ENCODE data around the gene UNC45A. TPM values are rescaled to one million over a fixed set of nuclear protein-coding genes. Genes with fewer than 3 reads are reported as not detected.
"Not testable (repeated sequence)": the region's sequence is repeated elsewhere in the genome, so short reads cannot be mapped to it uniquely, and the experiment has no call there.

The UNC45A gene
- polyA plus RNA-seq, 3 donors, result 71.9 to 76.7 (median 73.3) TPM

- DNase-seq, result no peak
Measured at GRCh38 chr15:90915216-90915807, 19.8 kb upstream of the UNC45A start.

- no peak for DNase-seq
Measured at GRCh38 chr15:90915808-90916440, 19.2 kb upstream of the UNC45A start.

- no peak for DNase-seq
Measured at GRCh38 chr15:90916461-90916860, 18.6 kb upstream of the UNC45A start.

GRCh38 chr15:90917569-90917968, 17.5 kb upstream of the UNC45A start:
- no peak for DNase-seq

GRCh38 chr15:90918034-90918788, 16.9 kb upstream of the UNC45A start:
- DNase-seq, result no peak

GRCh38 chr15:90918835-90919234, 16.2 kb upstream of the UNC45A start:
- no peak for DNase-seq

GRCh38 chr15:90921887-90922286, 13.2 kb upstream of the UNC45A start:
- DNase-seq, result no peak

GRCh38 chr15:90922712-90923322, 12.3 kb upstream of the UNC45A start:
- DNase-seq, result not testable (repeated sequence)

- DNase-seq, result no peak
Measured at GRCh38 chr15:90924375-90924774, 10.7 kb upstream of the UNC45A start.

GRCh38 chr15:90926766-90927165, 8.3 kb upstream of the UNC45A start:
- not testable (repeated sequence) for DNase-seq

- not testable (repeated sequence) for DNase-seq
Measured at GRCh38 chr15:90928106-90928505, 7.0 kb upstream of the UNC45A start.

GRCh38 chr15:90929246-90930019, 5.7 kb upstream of the UNC45A start:
- no peak for DNase-seq

GRCh38 chr15:90930861-90931574, 4.1 kb upstream of the UNC45A start:
- DNase-seq, result no peak

GRCh38 chr15:90931575-90931827, 3.6 kb upstream of the UNC45A start:
- no peak for DNase-seq

GRCh38 chr15:90931828-90932659, 3.0 kb upstream of the UNC45A start, which contains the start of gene HDDC3:
HDDC3 (minus strand) TSS chr15:90932549; CDS start chr15:90932540, 9 bp downstream.
- DNase-seq, result peak; percentile 81

GRCh38 chr15:90932660-90932991, 2.5 kb upstream of the UNC45A start:
- no peak for DNase-seq

- no peak for DNase-seq
Measured at GRCh38 chr15:90933301-90933700, 1.8 kb upstream of the UNC45A start.

- peak; percentile 84 for DNase-seq
Measured at GRCh38 chr15:90934256-90934948, 683 bp upstream of the UNC45A start.

GRCh38 chr15:90936823-90937222, 1.7 kb downstream of the UNC45A start:
- no peak for DNase-seq

- DNase-seq, result no peak
Measured at GRCh38 chr15:90938261-90938660, 3.2 kb downstream of the UNC45A start.

Measured in renal pelvis (tissue), 4 donors.